ENCODE measurements around the gene PYY.

PYY gene

DNA sequence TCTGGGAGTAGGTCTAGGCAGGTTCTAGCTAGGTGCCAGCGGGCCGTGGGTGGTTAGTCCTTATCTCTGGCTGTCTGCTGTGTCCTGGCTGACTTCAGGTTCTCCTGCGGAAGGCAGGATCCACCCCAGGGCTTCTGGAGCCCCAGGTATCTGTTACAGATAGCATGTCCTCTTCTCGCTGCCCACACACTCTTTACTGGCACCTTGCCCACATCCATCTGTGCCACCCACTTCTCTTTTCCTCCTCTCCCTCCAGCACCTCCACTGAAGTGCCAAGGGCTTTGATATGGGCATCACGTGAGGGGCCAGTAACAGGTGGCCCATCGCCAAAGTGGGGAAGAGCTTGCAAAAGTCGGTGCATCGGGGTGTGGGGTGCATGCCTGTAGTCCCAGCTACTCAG lies 41.8 kb downstream of the PYY start:
- no peaks in the 10 kb centered on the region for H3K36me3 ChIP-seq
- peaks cover 0 to 13% (median 9%) of the 10 kb centered on the region in 4 donors for H3K4me1 ChIP-seq
- DNase-seq = no peak
- TF ChIP-seq, protein P1, sequence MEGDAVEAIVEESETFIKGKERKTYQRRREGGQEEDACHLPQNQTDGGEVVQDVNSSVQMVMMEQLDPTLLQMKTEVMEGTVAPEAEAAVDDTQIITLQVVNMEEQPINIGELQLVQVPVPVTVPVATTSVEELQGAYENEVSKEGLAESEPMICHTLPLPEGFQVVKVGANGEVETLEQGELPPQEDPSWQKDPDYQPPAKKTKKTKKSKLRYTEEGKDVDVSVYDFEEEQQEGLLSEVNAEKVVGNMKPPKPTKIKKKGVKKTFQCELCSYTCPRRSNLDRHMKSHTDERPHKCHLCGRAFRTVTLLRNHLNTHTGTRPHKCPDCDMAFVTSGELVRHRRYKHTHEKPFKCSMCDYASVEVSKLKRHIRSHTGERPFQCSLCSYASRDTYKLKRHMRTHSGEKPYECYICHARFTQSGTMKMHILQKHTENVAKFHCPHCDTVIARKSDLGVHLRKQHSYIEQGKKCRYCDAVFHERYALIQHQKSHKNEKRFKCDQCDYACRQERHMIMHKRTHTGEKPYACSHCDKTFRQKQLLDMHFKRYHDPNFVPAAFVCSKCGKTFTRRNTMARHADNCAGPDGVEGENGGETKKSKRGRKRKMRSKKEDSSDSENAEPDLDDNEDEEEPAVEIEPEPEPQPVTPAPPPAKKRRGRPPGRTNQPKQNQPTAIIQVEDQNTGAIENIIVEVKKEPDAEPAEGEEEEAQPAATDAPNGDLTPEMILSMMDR (IDR thresholded peaks at IDR 0.05) = no peak
- no peak overlapping the region for H3K27ac ChIP-seq
- peaks cover 0 to 17% of the 10 kb centered on the region in 2 donors for H3K27me3 ChIP-seq
- intact Hi-C loops (cut with DNase I; ENCODE audit: low total_unique reads) = no loop called here
- no peak overlapping the region for H3K4me3 ChIP-seq
- H3K9me3 ChIP-seq = no peaks in the 10 kb centered on the region

DNA sequence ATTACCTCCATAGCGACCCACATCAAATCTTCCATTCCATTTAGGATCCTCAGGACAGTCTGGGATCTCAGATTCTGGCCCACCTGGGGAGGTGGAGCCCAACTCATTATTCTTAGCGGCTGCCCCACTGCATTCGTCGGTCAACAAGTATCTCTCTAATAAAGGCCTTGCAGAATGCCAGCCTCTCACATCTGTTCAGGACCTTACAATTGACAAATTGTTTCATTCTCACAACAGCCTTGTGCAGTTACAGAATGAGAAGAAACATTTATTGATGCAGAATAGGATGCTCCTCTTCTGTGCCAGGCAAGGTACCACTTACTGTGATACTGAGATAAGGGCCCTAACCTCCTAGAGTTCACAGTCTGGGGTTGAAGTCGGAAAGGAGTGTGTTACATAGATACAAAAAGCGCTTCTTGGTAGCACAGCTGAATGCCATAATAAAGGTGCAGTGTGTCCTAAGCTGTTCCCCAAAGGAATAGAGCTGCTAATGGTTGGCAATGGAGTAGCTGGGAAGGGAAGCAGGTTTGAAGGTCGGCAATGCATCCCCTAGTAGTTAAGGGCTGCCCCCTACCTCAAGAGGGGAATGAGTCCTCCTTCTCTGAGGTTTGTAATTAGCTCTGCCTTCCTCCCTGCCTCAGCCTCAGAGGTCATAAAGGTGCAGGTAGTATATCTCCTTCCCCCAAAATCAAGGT lies 44.1 kb downstream of the PYY start:
- H3K4me1 ChIP-seq = peaks cover 0 to 33% (median 22%) of the 10 kb centered on the region in 4 donors
- TF ChIP-seq, protein P1 (IDR thresholded peaks at IDR 0.05) = no peak
- no peak for DNase-seq
- no peak overlapping the region for H3K4me3 ChIP-seq
- no peaks in the 10 kb centered on the region for H3K36me3 ChIP-seq
- intact Hi-C loops (cut with DNase I; ENCODE audit: low total_unique reads) = no loop called here
- peaks cover 0 to 16% of the 10 kb centered on the region in 2 donors for H3K27me3 ChIP-seq
- no peak overlapping the region for H3K27ac ChIP-seq
- H3K9me3 ChIP-seq = no peaks in the 10 kb centered on the region

DNA sequence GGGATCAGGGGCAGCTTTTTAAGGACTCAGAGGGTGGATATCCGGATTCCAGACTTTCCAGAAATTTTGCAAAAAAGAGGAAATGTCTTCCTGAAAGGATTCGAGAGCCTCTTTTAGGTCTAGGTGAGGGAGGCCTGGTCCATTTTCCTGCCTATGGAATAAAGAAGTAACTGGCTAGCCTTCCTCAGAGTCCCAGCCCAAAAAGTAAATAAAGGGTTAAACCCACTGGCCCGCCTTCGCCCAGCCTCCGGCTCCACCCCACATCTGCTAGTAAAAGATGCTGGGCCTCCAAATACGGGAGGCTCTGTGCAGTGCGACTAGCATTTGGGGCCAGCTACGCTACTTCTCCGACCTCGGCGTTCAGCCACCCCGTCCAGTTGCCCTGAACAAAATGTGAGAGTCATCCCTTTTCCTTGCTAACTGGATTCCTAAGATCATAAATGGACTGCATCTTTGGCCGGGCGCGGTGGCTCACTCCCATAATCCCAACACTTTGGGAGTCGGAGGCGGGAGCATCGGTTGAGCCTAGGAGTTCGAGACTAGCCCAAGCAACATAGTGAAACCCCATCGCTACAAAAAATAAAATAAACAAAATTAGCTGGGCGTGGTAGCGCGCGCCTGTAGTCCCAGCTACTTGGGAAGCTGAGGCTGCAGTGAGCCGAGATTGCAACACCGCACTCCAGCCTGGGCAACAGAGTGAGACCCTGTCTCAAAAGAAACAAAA lies 45.6 kb downstream of the PYY start:
- H3K4me3 ChIP-seq = peak overlapping the region; percentile 76 to 93
- no peaks in the 10 kb centered on the region for H3K9me3 ChIP-seq
- TF ChIP-seq, protein P1 (IDR thresholded peaks at IDR 0.05) = no peak
- H3K27ac ChIP-seq = peak overlapping the region; percentile 95 to 96
- peaks cover 0 to 33% (median 22%) of the 10 kb centered on the region in 4 donors for H3K4me1 ChIP-seq
- H3K36me3 ChIP-seq = no peaks in the 10 kb centered on the region
- intact Hi-C loops (cut with DNase I; ENCODE audit: low total_unique reads) = no loop called here
- peaks cover 0 to 14% of the 10 kb centered on the region in 2 donors for H3K27me3 ChIP-seq
- DNase-seq = peak; percentile 77 to 92

DNA sequence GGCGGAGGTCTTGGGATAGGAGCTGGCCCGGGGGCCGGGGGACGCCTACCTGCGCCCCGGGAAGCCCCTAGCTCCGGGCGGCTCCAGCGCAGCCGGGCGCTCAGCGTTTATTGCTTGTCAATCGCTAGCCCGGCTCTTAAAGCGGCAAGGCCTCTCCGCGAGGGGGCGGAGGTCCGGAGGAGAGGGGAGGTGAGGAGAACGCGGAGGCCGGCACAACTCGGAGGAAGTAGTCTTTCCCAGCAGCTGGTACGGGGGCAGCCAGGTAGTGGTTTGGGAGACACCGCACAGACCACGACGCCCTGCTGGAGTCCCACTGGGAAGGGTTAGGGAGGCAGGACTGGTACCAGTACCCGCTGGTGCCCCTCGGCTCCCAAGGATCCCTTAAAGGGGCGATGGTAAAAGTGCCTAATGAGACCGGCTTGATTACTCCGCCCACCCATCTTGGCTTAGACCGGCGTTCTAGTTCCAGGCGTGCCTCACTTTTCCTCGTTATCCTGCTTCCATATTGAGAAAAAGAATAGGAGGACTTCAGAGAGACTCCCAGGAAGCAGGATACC lies 46.2 kb downstream of the PYY start, which contains the start of gene MPP2:
MPP2 (minus strand) TSS at position 112 of the 557 bp plus-strand sequence. CDS start 3,076 bp downstream, outside the sequence.
- peak; percentile 76 to 85 for DNase-seq
- intact Hi-C loops (cut with DNase I; ENCODE audit: low total_unique reads) = no loop called here
- H3K9me3 ChIP-seq = no peaks in the 10 kb centered on the region
- peak within 1 kb of the TSS; percentile 76 to 93 for H3K4me3 ChIP-seq
- H3K36me3 ChIP-seq = no peaks in the 10 kb centered on the region
- TF ChIP-seq, protein P1 (IDR thresholded peaks at IDR 0.05) = peak; percentile 22 to 25
- H3K27ac ChIP-seq = peak within 1 kb of the TSS; percentile 95 to 96
- H3K27me3 ChIP-seq = peaks cover 0 to 12% of the 10 kb centered on the region in 2 donors
- peaks cover 0 to 33% (median 22%) of the 10 kb centered on the region in 4 donors for H3K4me1 ChIP-seq

DNA sequence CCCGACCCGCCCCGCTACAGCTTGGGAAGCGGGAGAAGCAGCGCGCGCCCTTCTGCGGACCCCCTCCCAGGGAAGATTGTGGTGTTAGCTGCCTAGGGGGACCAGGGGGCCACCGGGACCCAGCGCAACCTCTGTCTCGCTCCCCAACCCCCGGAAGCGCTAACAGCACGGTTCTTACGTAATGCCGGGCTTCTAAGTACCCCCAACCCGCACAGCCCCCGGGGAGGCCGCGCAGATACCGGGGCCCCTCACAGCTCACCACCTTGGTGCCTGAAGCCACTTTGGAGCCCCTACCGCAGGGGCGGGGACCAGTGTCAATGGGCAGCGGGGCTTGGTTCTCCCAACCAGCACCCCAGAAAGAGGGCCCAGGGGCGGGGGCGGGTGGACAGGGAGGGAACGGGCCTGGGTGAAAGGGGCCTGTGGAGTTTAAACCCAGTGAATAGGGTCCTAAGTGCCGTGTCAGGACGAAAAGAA lies 46.8 kb downstream of the PYY start:
- Histone ChIP-seq H3K27ac (peak overlapping the region; percentile 95 to 96), H3K4me1 (peaks cover 0 to 33% (median 22%) of the 10 kb centered on the region in 4 donors), H3K27me3 (peaks cover 0 to 6% of the 10 kb centered on the region in 2 donors), H3K9me3 (no peaks in the 10 kb centered on the region), H3K4me3 (peak overlapping the region; percentile 76 to 93), H3K36me3 (no peaks in the 10 kb centered on the region)
- TF ChIP-seq, protein P1 (IDR thresholded peaks at IDR 0.05) = no peak
- DNase-seq = no peak
- intact Hi-C loops (cut with DNase I; ENCODE audit: low total_unique reads) = no loop called here

Data from tibial artery (tissue), 4 donors.